ENCODE measurements around the gene COX6A2.

The COX6A2 gene

DNA sequence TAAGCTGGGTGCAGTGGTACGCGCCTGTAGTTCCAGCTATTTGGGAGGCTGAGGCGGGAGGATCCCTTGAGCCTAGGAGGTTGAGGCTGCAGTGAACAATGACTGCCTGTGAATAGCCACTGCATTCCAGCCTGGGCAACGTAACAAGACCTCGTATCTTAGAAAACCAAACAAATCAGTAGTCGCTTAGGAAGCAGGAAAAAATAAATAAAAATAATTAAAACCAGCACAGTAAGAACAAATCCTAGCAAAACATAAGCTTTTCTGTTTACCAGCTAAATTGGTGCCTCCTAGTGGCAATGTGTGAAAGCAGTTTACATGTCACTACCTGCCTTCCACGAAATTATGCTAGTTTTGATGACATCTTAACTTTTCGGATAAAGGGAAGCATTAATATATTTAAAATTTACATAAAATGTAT, 32.4 kb upstream of the COX6A2 start:
- H3K4me3 ChIP-seq (ENCODE audit: low read depth, low read length): peak overlapping the region; percentile 64
- H3K9me3 ChIP-seq (ENCODE audit: control insufficient read depth, insufficient read depth, low read length): no peaks in the 10 kb centered on the region
- H3K27me3 ChIP-seq (ENCODE audit: control insufficient read depth, insufficient read depth, low read length): no peaks in the 10 kb centered on the region
- peak overlapping the region; percentile 99 for H3K27ac ChIP-seq (ENCODE audit: low read depth, low read length)
- peak overlapping the region; percentile 19; the same call in 1 of the 2 replicates for H3K9ac ChIP-seq (ENCODE audit: low read depth, low read length)
- H3K4me1 ChIP-seq (ENCODE audit: control insufficient read depth, insufficient read depth, low read length): 0 out of 2 replicates have a peak, but pooled peaks cover 3% of the 10 kb centered on the region
- H3K36me3 ChIP-seq (ENCODE audit: control insufficient read depth, insufficient read depth, low read length): peaks cover 14% of the 10 kb centered on the region

GRCh38 chr16:31459687-31460581, 31.8 kb upstream of the COX6A2 start:
- Histone ChIP-seq H3K4me1 (ENCODE audit: control insufficient read depth, insufficient read depth, low read length) (0 out of 2 replicates have a peak, but pooled peaks cover 3% of the 10 kb centered on the region), H3K36me3 (ENCODE audit: control insufficient read depth, insufficient read depth, low read length) (peaks cover 11% of the 10 kb centered on the region)

DNA sequence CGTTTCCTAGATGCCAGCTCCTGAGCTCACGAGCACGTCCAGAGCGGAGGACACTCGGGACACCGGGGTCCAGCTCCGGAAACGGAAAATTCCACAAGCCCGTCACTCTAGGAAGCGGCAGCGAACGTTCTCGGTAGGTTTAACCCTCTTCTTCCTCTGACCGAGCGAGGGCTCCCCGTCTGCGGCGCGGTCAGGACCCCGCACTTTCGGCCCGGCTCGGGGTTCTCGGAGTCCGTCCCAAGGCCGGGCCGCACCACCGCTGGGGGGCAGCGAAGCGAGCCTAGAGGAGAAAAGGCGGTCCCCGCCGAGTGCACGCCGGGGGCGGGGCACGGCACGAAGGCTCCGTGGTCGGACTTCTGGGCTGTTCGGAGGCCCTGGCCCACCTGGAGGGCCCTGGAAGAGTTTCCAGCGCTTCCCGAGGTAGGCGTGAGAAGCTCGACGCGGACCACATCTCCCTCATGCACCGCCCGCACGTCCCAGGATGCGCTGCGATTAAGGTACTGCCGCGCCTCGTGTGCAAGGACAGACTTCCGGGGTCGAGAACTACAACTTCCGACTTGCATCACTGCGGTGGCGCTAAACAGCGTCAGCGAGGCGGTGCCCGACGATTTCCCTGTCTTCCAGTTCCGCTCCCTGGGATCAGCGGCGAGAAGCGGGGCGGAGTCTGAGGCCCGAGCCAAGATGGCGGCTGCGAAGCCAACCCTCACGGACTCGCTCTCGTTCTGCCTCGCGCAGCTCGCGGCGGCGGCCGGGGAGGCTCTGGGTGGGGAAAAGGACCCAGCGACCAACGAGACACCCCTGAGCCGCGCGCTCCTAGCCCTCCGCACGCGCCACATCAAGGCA, 30.9 kb upstream of the COX6A2 start, which contains the start of gene ARMC5:
TSS of gene ARMC5 (plus strand) at position 658 of the 843 bp plus-strand sequence. CDS start at position 682, 24 bp downstream.
- no peaks in the 10 kb centered on the region for H3K27me3 ChIP-seq (ENCODE audit: control insufficient read depth, insufficient read depth, low read length)
- H3K27ac ChIP-seq (ENCODE audit: low read depth, low read length): peak within 1 kb of the TSS; percentile 99
- H3K9me3 ChIP-seq (ENCODE audit: control insufficient read depth, insufficient read depth, low read length): no peaks in the 10 kb centered on the region
- H3K4me3 ChIP-seq (ENCODE audit: low read depth, low read length): peak within 1 kb of the TSS; percentile 87
- H3K9ac ChIP-seq (ENCODE audit: low read depth, low read length): peak within 1 kb of the TSS; percentile 98
- H3K4me1 ChIP-seq (ENCODE audit: control insufficient read depth, insufficient read depth, low read length): 0 out of 2 replicates have a peak, but pooled peaks cover 3% of the 10 kb centered on the region
- peaks cover 7% of the 10 kb centered on the region for H3K36me3 ChIP-seq (ENCODE audit: control insufficient read depth, insufficient read depth, low read length)

More at GRCh38 chr16:31459687-31460581, 31.8 kb upstream of the COX6A2 start:
- Histone ChIP-seq H3K9me3 (ENCODE audit: control insufficient read depth, insufficient read depth, low read length) (no peaks in the 10 kb centered on the region), H3K9ac (ENCODE audit: low read depth, low read length) (peak overlapping the region; percentile 98), H3K4me3 (ENCODE audit: low read depth, low read length) (peak overlapping the region; percentile 87), H3K27me3 (ENCODE audit: control insufficient read depth, insufficient read depth, low read length) (no peaks in the 10 kb centered on the region), H3K27ac (ENCODE audit: low read depth, low read length) (peak overlapping the region; percentile 99)

GRCh38 chr16:31458073-31458843, 30.1 kb upstream of the COX6A2 start:
- H3K27ac ChIP-seq (ENCODE audit: low read depth, low read length): peak overlapping the region; percentile 99
- H3K27me3 ChIP-seq (ENCODE audit: control insufficient read depth, insufficient read depth, low read length): no peaks in the 10 kb centered on the region
- H3K9me3 ChIP-seq (ENCODE audit: control insufficient read depth, insufficient read depth, low read length): no peaks in the 10 kb centered on the region
- peaks cover 7% of the 10 kb centered on the region for H3K36me3 ChIP-seq (ENCODE audit: control insufficient read depth, insufficient read depth, low read length)
- peaks cover 10% of the 10 kb centered on the region for H3K4me1 ChIP-seq (ENCODE audit: control insufficient read depth, insufficient read depth, low read length)
- H3K9ac ChIP-seq (ENCODE audit: low read depth, low read length): peak overlapping the region; percentile 98
- peak overlapping the region; percentile 87 for H3K4me3 ChIP-seq (ENCODE audit: low read depth, low read length)

DNA sequence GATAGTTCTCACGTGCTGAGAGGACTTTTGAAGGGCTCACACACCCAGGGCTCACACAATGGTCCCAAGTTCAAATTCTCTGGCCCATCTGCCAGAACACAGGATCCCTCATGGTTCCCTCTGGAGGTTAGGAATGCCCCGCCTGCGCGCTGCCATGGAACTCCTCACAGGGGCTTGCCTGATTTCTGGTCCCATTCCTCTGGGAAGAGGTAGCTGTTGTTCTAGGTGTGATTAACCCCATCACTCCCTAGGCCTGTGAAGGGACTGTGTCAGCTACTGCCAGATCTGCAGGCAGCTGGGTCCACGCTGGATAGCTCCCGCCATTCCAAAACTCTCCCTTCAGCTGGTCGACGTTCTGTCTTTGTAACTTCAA, 28.8 kb upstream of the COX6A2 start:
- Histone ChIP-seq H3K4me1 (ENCODE audit: control insufficient read depth, insufficient read depth, low read length) (peaks cover 22% of the 10 kb centered on the region), H3K27ac (ENCODE audit: low read depth, low read length) (no peak overlapping the region), H3K9ac (ENCODE audit: low read depth, low read length) (no peak overlapping the region)

GRCh38 chr16:31455601-31456314, 27.6 kb upstream of the COX6A2 start:
- Histone ChIP-seq H3K27me3 (ENCODE audit: control insufficient read depth, insufficient read depth, low read length) (no peaks in the 10 kb centered on the region), H3K4me1 (ENCODE audit: control insufficient read depth, insufficient read depth, low read length) (peaks cover 27% of the 10 kb centered on the region), H3K9me3 (ENCODE audit: control insufficient read depth, insufficient read depth, low read length) (no peaks in the 10 kb centered on the region), H3K4me3 (ENCODE audit: low read depth, low read length) (no peak overlapping the region), H3K27ac (ENCODE audit: low read depth, low read length) (no peak overlapping the region), H3K9ac (ENCODE audit: low read depth, low read length) (no peak overlapping the region), H3K36me3 (ENCODE audit: control insufficient read depth, insufficient read depth, low read length) (no peaks in the 10 kb centered on the region)

More for the DNA sequence above, 28.8 kb upstream of the COX6A2 start:
- Histone ChIP-seq H3K27me3 (ENCODE audit: control insufficient read depth, insufficient read depth, low read length) (no peaks in the 10 kb centered on the region), H3K9me3 (ENCODE audit: control insufficient read depth, insufficient read depth, low read length) (no peaks in the 10 kb centered on the region), H3K4me3 (ENCODE audit: low read depth, low read length) (no peak overlapping the region), H3K36me3 (ENCODE audit: control insufficient read depth, insufficient read depth, low read length) (no peaks in the 10 kb centered on the region; the same call in 1 of the 2 replicates)

DNA sequence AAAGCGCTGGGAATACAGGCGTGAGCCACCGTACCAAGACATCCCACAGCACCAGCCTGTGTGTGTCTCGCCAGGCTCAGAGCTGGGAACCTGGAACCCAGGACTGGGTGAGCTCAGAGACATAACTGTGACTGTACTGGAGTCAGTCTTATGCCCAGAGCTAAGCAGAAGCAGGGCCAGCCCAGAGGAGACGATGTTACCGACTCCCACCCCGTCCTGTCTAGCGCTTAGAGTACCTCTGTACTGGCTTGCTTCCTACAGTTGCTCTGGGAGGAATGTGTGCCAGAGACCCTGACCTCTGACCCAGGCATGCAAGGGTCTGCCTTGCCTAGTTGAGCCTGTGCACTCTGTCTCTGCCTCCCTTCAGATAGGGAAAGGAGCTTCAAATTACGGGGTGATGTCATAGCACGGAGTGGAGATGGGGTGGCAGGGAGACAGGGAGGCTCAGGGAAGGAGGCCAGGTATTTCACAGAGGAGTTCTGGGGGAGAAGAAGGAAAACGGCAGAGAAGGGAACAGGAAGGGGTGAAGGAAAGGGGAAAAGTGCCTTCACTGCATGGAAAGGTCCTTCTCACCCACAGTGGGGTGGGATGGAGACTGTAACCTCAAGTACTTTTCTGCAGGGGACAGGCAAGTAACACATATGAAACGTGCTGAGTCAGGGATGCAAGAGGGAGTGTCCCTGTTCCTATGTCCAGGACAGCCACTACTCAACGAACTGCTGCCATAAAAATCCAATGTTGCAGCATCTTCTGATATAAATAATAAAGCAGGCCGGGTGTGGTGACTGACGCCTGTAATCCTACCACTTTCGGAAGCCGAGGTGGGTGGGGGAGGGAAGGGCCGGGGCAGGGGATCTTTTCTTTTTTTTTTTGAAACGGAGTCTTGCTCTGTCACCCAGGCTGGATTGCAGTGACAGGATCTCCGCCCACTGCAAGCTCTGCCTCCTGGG, 25.4 kb upstream of the COX6A2 start:
- Histone ChIP-seq H3K9me3 (ENCODE audit: control insufficient read depth, insufficient read depth, low read length) (no peaks in the 10 kb centered on the region), H3K4me1 (ENCODE audit: control insufficient read depth, insufficient read depth, low read length) (peaks cover 27% of the 10 kb centered on the region), H3K27ac (ENCODE audit: low read depth, low read length) (peak overlapping the region; percentile 81), H3K4me3 (ENCODE audit: low read depth, low read length) (no peak overlapping the region), H3K9ac (ENCODE audit: low read depth, low read length) (no peak overlapping the region), H3K36me3 (ENCODE audit: control insufficient read depth, insufficient read depth, low read length) (no peaks in the 10 kb centered on the region), H3K27me3 (ENCODE audit: control insufficient read depth, insufficient read depth, low read length) (no peaks in the 10 kb centered on the region)

DNA sequence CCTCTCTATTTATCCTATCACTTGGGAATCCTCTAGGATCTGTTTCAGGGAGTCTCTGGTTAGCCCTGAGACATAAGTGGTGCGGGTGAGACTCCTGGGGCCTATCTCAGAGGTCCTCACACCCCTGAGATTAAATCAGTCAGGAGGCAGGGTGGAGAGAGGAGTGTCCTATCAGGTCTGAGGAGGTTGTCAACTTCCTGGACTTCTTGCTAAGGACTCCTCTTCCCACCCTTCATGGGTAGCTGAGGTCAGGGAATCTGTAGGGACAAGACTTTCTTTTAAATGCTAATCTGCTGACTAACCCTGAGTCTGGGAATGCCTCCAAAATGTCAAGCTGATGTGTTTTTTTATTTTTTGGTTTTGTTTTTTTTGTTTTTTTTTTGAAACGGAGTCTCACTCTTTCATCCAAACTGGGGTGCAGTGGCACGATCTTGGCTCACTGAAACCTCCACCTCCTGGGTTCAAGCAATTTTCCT, 24.5 kb upstream of the COX6A2 start:
- H3K9ac ChIP-seq (ENCODE audit: low read depth, low read length): no peak overlapping the region
- H3K27ac ChIP-seq (ENCODE audit: low read depth, low read length): peak overlapping the region; percentile 81
- no peak overlapping the region for H3K4me3 ChIP-seq (ENCODE audit: low read depth, low read length)
- no peaks in the 10 kb centered on the region for H3K9me3 ChIP-seq (ENCODE audit: control insufficient read depth, insufficient read depth, low read length)
- no peaks in the 10 kb centered on the region for H3K36me3 ChIP-seq (ENCODE audit: control insufficient read depth, insufficient read depth, low read length)
- peaks cover 23% of the 10 kb centered on the region for H3K4me1 ChIP-seq (ENCODE audit: control insufficient read depth, insufficient read depth, low read length)
- H3K27me3 ChIP-seq (ENCODE audit: control insufficient read depth, insufficient read depth, low read length): no peaks in the 10 kb centered on the region

DNA sequence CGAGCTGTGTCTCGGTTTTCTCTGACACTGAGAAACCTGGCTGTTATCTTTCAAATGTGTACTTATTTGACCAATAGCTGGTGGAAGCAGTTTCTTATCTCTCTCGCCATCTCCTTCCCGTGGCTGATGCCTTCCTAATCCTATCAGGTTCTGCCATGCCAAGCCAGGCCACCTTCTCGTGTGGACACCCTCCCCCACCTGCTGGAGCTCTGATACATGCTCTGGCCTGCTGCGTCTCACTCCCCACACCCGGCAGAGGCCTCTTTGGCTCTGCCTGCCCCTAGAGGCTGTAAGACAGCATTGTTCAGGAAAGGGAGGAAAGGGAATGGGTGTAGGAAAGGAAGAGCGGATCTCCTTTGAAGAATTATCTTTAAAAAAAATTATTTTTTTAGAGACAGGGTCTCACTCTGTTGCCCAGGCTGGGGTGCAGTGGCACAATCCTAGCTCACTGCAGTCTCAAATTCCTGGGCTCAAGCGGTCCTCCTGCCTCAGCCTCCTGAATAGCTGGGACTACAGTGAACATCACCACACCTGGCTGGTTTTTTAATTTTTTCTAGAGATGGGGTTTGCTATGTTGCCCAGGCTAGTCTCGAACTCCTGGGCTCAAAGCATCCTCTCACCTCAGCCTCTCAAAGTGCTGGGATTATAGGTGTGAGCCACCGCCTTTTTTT, 23.7 kb upstream of the COX6A2 start:
- Histone ChIP-seq H3K9me3 (ENCODE audit: control insufficient read depth, insufficient read depth, low read length) (no peaks in the 10 kb centered on the region), H3K27ac (ENCODE audit: low read depth, low read length) (peak overlapping the region; percentile 81)

More for the DNA sequence above, 23.7 kb upstream of the COX6A2 start:
- Histone ChIP-seq H3K27me3 (ENCODE audit: control insufficient read depth, insufficient read depth, low read length) (no peaks in the 10 kb centered on the region), H3K36me3 (ENCODE audit: control insufficient read depth, insufficient read depth, low read length) (no peaks in the 10 kb centered on the region), H3K4me1 (ENCODE audit: control insufficient read depth, insufficient read depth, low read length) (peaks cover 23% of the 10 kb centered on the region), H3K4me3 (ENCODE audit: low read depth, low read length) (no peak overlapping the region), H3K9ac (ENCODE audit: low read depth, low read length) (no peak overlapping the region)
